Ishikawa (cell line): Measurements from ENCODE around the gene TTPAL.

Source experiments
- CEBPB ChIP-seq: IDR thresholded peaks from 2 replicates; pipeline ENCODE4 v1.6.1; 2012
- CREB1 ChIP-seq: IDR thresholded peaks from 2 replicates; pipeline ENCODE4 v1.6.1; 2012; ENCODE audit warnings: low read depth
- EGR1 ChIP-seq: IDR thresholded peaks from 2 replicates; pipeline ENCODE4 v1.6.1; 2012
- EP300 ChIP-seq: IDR thresholded peaks from 2 replicates; pipeline ENCODE4 v1.6.1; 2012; ENCODE audit warnings: borderline replicate concordance
- FOXM1 ChIP-seq: IDR thresholded peaks from 2 replicates; pipeline ENCODE4 v1.6.1; 2012; ENCODE audit warnings: low read depth, borderline replicate concordance
- NFIC ChIP-seq: IDR thresholded peaks from 2 replicates; pipeline ENCODE4 v1.6.1; 2012
- RAD21 ChIP-seq: IDR thresholded peaks from 2 replicates; pipeline ENCODE4 v1.6.1; 2012; ENCODE audit warnings: low read depth
- TAF1 ChIP-seq: IDR thresholded peaks from 2 replicates; pipeline ENCODE4 v1.6.1; 2012; ENCODE audit warnings: low read depth, mild to moderate bottlenecking
- TCF12 ChIP-seq: IDR thresholded peaks from 2 replicates; pipeline ENCODE4 v1.6.1; 2012; ENCODE audit warnings: low read depth
- TEAD4 ChIP-seq: IDR thresholded peaks from 2 replicates; pipeline ENCODE4 v1.6.1; 2012
- YY1 ChIP-seq: IDR thresholded peaks from 2 replicates; pipeline ENCODE4 v1.6.1; 2012; ENCODE audit warnings: low read depth
- ZBTB7A ChIP-seq: IDR thresholded peaks from 2 replicates; pipeline ENCODE4 v1.6.1; 2012; ENCODE audit warnings: low read depth
- TF ChIP-seq, protein P1 (sequence below): IDR thresholded peaks from 2 replicates; pipeline ENCODE4 v1.6.1; 2012; ENCODE audit warnings: low read depth, mild to moderate bottlenecking
- TF ChIP-seq, protein P2 (sequence below): IDR thresholded peaks from 2 replicates; pipeline ENCODE4 v1.6.1; 2012
- TF ChIP-seq, protein P3 (sequence below): IDR thresholded peaks from 2 replicates; pipeline ENCODE4 v1.6.1; 2012

Gene TTPAL

DNA sequence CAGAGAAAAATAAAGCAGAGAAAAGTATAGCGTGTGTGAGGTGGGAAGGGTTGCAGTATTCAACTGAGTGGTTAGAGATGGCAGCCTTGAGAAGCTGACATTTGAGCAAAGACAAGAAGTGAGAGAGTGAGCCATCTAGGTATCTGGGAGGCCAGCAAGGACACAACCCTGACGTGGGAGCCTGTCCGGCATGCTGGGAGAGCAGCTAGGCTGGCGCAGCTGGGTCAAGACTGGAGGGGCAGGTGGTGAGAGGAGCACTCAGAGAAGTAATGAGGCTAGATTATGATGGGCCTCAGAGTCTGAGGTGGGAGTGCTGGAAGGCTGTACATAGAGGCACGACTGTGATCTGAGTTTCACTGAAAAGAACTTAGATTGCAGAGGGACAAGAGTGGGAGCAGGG, 12.9 kb downstream of the TTPAL start:
- TF ChIP-seq RAD21 (no peak), TCF12 (no peak), FOXM1 (no peak), EP300 (no peak), CEBPB (no peak), EGR1 (no peak), ZBTB7A (no peak), TEAD4 (no peak), CREB1 (no peak), NFIC (no peak), YY1 (no peak)
- TF ChIP-seq, protein P1, sequence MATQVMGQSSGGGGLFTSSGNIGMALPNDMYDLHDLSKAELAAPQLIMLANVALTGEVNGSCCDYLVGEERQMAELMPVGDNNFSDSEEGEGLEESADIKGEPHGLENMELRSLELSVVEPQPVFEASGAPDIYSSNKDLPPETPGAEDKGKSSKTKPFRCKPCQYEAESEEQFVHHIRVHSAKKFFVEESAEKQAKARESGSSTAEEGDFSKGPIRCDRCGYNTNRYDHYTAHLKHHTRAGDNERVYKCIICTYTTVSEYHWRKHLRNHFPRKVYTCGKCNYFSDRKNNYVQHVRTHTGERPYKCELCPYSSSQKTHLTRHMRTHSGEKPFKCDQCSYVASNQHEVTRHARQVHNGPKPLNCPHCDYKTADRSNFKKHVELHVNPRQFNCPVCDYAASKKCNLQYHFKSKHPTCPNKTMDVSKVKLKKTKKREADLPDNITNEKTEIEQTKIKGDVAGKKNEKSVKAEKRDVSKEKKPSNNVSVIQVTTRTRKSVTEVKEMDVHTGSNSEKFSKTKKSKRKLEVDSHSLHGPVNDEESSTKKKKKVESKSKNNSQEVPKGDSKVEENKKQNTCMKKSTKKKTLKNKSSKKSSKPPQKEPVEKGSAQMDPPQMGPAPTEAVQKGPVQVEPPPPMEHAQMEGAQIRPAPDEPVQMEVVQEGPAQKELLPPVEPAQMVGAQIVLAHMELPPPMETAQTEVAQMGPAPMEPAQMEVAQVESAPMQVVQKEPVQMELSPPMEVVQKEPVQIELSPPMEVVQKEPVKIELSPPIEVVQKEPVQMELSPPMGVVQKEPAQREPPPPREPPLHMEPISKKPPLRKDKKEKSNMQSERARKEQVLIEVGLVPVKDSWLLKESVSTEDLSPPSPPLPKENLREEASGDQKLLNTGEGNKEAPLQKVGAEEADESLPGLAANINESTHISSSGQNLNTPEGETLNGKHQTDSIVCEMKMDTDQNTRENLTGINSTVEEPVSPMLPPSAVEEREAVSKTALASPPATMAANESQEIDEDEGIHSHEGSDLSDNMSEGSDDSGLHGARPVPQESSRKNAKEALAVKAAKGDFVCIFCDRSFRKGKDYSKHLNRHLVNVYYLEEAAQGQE: no peak
- TF ChIP-seq, protein P2, sequence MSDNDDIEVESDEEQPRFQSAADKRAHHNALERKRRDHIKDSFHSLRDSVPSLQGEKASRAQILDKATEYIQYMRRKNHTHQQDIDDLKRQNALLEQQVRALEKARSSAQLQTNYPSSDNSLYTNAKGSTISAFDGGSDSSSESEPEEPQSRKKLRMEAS: no peak

DNA sequence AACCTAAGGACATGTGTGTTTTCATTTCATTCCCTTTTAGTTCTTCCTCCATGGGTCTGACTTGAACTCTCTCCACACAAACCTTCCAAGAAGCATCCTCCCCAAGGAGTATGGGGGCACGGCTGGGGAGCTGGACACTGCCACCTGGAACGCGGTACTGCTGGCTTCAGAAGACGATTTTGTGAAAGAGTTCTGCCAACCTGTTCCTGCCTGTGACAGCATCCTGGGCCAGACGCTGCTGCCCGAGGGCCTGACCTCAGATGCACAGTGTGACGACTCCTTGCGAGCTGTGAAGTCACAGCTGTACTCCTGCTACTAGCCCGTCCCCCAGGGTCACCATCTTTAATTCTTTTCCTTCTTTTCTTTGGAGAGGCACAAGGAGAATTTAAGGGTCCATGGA, 13.5 kb downstream of the TTPAL start:
- TF ChIP-seq ZBTB7A (no peak), YY1 (no peak)
- TF ChIP-seq, protein P1: no peak

GRCh38 chr20:44489931-44490330, 14.3 kb downstream of the TTPAL start:
- TF ChIP-seq YY1 (no peak), NFIC (no peak), RAD21 (no peak), CEBPB (no peak), ZBTB7A (no peak), TAF1 (no peak)
- TF ChIP-seq, protein P2: no peak

GRCh38 chr20:44491635-44492395, 16.1 kb downstream of the TTPAL start:
- TF ChIP-seq CREB1 (no peak), TCF12 (no peak), TEAD4 (no peak), FOXM1 (no peak)
- TF ChIP-seq, protein P2: no peak
- TF ChIP-seq, protein P3, sequence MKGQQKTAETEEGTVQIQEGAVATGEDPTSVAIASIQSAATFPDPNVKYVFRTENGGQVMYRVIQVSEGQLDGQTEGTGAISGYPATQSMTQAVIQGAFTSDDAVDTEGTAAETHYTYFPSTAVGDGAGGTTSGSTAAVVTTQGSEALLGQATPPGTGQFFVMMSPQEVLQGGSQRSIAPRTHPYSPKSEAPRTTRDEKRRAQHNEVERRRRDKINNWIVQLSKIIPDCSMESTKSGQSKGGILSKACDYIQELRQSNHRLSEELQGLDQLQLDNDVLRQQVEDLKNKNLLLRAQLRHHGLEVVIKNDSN: no peak

GRCh38 chr20:44494266-44494665, 18.6 kb downstream of the TTPAL start:
- TF ChIP-seq, protein P2: no peak
- TF ChIP-seq EGR1: no peak
- TF ChIP-seq CEBPB: no peak
- TF ChIP-seq, protein P3: no peak
- TF ChIP-seq EP300: no peak
- TF ChIP-seq, protein P1: no peak
- no peak for TF ChIP-seq TEAD4
- TF ChIP-seq TAF1: no peak
- TF ChIP-seq FOXM1: no peak
- no peak for TF ChIP-seq YY1
- no peak for TF ChIP-seq TCF12
- TF ChIP-seq RAD21: no peak
